Hematopoietic multipotent progenitor cell treated with erythropoietin and hydrocortisone succinate and interleukin-3 and kit ligand, for 4 days (in vitro differentiated cells): Measurements from ENCODE around the gene MYLK4.
A peak's percentile ranks its signal among the peaks of the same experiment; 100 is the strongest.

Experiments used
- DNase-seq: peaks from one replicate; pipeline ENCODE4 v3.0.0-alpha.2; 2015

MYLK4 gene

DNA sequence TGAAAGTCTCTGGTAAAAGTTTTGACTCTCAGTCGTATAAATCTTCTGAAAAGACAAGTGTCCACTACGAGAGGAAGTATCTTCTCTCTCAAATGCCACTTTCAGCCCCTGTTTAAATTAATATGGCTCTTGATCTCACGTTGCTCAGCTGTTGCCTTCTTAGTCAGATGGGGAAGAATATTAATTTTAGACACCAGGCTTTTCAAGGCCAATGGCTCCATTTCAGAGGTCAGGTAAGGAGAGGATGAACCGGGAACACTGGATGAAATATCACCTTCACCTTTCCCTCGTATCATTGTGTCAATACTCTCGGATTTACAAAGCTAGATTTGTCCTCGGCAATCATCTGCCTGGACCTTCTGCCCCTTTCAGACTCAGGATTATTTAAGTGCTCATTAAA, at the start of gene MYLK4:
MYLK4 (minus strand) TSS at position 91 of the 400 bp plus-strand sequence. CDS start 1,628 bp downstream, outside the sequence.
- DNase-seq = no peak

DNA sequence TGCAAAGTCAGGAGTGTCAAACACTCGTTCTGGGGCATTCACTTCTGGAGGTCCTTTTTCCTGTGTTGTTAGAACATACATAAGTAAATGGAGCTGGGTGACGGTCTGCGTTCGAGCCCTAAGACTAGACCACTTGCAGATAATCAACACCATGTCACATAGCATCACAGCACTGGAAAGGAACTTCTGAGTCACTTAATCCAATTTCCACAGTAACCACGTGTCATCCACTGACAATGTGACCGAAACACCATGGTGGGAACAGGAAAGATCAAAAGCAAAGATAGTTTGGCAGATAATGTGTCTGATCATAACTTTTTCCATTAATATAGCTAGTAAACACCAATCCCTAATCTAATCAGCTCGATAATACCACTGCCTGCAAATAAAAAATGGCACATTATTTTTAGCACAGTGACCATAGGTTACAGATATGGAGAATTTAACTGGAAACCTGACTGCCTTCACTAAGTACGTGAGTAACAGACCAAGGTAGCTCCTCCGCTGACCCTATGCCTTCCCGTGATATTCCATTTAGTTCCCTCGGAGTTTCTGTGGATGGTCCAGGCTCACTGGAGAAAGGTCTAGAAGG, 49.3 kb upstream of the MYLK4 start:
- peak; percentile 73 for DNase-seq

GRCh38 chr6:2798586-2799134, 47.9 kb upstream of the MYLK4 start:
- DNase-seq = no peak

GRCh38 chr6:2797564-2798031, 46.9 kb upstream of the MYLK4 start:
- no peak for DNase-seq

DNA sequence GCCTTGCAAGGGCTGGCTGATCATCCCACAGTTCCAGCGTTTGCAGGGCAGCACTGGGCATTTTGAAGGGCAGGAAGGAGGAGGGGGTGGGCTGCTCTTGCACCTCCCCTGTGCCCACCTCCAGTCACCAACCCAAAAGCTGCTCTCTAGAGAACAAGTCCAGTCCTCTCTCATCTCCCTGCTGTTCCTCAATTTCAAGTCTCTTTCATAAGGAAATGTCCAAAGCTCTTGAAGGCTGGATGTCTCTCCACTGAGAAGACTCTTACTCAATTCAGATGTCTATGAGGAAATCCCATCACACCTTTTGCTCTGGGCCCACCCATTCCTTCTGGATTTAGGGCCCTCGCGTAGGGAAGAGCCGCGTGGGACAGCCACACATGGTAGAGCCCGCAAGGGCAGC, 46.1 kb upstream of the MYLK4 start:
- no peak for DNase-seq

- DNase-seq = peak; percentile 71
Measured at GRCh38 chr6:2795956-2796355, 45.2 kb upstream of the MYLK4 start.

DNA sequence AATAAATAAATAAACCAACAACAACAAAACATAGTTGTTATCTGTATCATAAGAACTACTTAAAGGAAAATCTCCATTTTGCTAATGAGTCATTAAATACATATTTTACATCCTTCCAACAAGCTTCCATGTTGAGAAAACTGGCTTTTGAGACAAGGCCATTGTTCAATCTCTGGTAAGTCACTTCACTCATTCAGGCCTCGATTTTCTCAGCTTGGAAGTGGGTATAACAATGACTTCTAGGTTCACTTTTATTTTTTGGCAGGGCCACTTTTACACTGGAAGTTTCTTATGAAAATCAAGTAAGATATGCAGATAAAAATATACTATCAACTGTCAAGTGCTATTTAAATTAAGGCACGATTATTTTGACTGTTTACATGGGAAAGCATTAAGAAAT, 44.4 kb upstream of the MYLK4 start:
- DNase-seq = no peak

- DNase-seq = no peak
Measured at GRCh38 chr6:2794171-2794730, 43.5 kb upstream of the MYLK4 start.

- peak; percentile 92 for DNase-seq
Measured at GRCh38 chr6:2793534-2794151, 42.9 kb upstream of the MYLK4 start.

- no peak for DNase-seq
Measured at GRCh38 chr6:2792330-2793110, 41.8 kb upstream of the MYLK4 start.

DNA sequence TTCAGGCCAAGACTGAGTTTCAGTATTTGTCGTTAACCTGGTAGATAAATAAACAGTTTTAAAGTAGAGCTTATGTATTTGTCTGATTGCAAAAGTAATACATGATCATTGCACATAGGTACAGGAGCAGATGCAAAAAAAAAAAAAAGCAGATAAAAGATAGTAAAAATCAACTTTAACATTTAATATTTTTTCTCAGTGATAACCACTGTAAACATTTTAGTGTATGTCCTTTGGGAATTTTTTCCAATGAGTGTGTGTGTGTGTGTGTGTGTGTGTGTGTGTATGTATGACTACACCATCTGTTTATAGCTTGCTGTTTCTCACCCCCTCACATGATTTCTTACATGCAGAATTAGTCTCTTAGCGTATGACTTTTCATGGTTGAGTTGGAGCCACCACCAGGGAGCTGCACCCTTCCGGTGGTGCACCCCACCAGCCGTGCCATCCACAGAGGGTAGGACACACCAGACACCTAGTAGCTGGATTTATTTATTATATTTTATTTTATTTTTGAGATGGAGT, 40.8 kb upstream of the MYLK4 start:
- DNase-seq = no peak

DNA sequence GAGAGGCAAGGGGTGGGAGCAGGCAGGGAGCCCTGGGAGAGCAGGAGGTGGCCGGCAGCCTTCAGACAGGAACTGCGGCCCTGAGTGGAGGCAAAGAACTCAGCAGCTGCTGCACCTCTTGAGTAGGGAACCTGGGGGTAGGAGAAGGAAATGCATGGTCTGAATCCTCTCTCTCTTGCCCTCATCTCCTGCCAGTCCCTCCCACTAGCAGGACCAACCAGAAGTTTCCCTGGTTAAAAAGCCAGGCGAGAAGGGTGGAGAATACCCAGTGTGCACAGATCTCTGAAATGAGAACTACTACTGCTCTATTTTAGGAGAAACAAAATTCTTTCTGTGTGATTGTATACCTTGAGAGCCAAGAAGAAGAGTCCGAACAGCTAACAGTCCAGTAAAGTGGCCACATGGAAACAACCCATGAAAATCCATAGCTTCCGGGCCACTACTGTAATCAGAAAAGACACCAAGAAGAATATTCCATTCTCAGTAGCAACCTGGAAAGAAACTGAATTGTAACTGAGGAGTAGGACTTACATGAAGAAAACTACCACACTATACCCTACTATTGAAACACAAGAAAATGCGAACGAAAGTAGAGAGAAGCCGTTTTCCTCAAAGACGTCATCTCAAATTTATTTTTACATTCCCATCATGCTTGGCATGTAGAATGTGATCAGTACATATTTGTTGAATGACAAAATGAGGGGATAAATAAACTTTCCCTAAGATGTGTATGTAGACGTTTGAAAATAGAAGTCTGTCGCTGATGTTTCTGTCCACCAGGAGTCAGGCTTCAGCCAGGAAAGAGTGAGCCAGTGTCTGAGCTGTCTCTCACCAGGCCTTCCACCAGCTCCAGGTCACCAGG, 40.1 kb upstream of the MYLK4 start:
- DNase-seq = peak; percentile 93

DNA sequence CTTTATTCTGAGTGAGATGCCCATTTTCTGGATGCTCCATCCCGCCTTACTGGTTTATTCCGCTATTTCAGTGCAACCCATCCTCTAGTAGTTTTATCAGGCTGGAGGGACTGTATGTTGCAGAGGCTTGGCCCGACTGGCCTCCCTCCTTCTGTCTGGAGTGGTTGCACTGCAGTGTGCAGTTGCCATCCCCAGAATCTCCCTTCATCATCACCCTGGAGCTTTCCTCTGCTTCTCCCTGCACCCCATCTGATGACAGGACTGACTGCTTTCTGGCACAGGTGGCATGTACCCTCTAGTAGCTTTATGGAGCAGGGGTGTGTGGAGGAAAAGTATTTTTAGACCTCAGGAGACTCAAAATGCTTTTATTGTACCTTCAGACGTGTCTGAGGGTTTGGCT, 35.5 kb upstream of the MYLK4 start:
- no peak for DNase-seq

DNA sequence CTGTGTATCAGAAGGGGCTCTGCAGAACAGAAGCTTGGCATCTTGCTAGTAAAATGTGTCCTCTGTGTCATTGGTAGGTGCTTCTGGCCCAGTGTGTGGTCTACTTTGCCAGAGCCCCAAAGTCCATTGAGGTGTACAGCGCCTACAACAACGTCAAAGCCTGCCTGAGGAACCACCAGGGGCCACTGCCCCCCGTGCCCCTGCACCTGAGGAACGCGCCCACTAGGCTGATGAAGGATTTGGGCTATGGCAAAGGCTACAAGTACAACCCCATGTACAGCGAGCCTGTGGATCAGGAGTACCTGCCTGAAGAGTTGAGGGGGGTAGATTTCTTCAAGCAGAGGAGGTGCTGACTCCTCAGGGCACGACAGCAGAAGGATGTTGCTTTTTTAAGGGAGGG, 34.2 kb upstream of the MYLK4 start:
- no peak for DNase-seq

GRCh38 chr6:2784061-2784460, 33.3 kb upstream of the MYLK4 start:
- no peak for DNase-seq

DNA sequence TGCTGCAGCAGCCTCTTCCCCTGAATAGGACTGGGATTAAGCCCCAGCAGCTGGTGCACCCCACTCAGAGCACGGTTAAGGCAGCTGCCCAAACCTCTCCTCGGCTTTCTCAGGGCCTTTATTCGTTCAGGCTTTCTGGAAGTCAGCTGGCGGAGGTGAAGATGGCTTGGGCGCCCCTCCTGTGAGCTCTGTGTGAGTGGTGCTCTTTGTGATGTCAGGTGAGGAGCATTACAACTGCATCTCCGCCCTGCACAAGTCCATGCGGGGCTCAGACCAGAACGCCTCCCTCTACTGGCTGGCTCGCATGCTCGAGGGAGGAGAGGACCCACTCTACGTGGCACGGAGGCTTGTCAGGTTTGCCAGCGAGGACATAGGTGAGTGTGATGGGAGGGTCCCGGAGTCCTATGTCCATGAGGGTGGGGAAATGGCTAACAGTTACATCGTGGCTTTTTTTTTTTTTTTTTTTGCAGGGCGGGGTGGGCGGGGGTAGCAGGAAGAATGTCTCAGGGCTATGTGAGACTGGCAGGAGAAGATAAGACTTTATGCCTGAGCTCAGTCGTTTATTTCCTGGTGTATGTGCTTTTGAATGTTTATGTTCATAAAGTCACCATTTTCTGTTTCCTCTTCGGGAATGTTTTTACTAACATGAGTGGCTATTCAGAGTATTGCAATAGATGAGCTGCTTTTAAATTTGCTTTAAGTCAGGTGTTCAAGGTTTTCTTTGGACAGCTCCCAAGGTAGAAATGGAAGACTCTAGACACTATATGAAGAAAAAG, 32.7 kb upstream of the MYLK4 start:
- peak; percentile 94 for DNase-seq

- no peak for DNase-seq
Measured at GRCh38 chr6:2782825-2783187, 32.1 kb upstream of the MYLK4 start.

DNA sequence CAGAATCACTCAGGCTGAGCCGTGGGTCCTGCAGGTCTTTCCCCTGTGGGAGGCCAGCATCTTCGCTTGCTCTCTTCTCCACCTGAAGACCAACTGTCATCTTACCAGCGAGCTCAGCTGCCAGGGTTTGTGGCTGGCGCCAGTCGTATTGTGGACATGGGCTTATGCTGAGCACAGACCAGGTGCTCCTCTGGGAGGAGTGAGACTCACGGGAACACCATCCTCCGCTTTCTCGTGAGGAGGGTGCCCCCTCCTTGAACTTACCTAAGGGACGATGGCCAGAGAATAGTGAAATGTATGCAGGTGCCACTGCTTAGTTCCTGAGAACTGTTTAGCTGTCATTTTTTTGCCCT, 31.6 kb upstream of the MYLK4 start:
- DNase-seq = no peak

DNA sequence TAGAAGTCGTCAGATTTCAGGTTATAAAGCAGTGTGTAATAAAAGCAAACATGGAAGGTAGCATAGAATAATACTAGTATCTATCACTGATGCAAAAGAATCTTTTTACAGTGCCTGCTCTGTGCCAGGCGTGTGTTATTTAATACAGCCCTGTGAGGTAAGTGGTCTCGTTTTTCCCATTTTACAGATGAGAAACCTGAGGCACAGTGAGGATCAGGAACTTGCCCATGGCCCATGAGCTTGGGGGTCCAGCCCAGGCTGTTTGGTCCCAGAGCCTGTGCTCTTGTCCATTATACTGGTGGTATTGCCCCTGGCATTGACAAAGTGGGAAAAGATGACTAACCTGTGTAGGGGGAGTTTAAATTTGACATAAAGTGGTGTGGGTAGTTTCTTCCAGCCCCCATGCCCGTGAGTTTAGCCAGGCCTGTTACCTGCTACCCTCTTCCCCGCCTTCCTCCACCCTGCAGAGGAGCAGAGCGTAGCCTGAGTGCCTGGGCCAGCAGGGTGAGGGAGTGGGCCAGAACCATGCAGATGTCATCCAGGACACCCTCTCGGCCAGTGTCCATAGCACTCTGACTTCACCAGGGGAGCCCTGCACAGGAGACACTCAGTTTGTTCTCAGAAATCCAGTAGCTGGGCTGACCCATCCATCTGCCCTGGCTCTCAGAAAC, 31.1 kb upstream of the MYLK4 start:
- no peak for DNase-seq

DNA sequence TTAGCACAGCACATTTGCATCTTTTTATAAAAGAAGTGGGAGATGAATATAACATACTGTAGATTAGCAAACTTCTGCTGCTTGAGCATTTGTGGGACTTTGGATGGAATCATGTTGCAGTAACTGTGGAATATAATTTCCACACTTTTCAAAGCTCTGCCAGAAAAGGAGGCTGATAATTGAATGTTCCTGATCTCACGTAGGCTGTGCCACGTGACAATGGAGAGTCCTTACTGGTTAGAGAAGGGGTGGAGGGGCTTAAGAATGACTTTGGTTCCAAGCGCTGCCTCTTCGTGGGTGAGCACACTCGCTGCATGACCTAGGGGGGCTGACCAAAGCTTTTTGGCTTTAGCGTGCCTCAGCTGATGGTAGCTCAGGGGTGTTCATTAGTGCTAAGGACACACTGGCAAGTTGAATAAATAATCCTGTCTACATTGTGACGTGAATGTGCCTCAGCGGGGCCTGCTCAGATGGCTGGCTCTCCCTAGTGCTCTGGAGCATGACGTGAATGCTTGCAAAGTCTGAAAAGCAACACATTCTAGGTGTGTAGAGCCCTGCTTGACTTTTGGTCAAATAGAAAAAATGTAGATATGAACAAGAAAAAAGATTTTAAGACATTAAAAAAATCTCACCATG, 29.5 kb upstream of the MYLK4 start:
- no peak for DNase-seq

GRCh38 chr6:2777249-2777648, 26.5 kb upstream of the MYLK4 start:
- no peak for DNase-seq
